Measurements from ENCODE around the gene ZNF213. TPM values are rescaled to one million over a fixed set of nuclear protein-coding genes. Genes with fewer than 3 reads are reported as not detected.
A peak's percentile ranks its signal among the peaks of the same experiment; 100 is the strongest.

Gene ZNF213
- total RNA-seq, 1 donor from 2014 or later, result 5.6 TPM

GRCh38 chr16:3148256-3149192 is 13.7 kb downstream of the ZNF213 start:
- Mint-ChIP-seq H3K4me1 (peaks cover 25% of the 10 kb centered on the region), H3K27me3 (no peaks in the 10 kb centered on the region), H3K9me3 (no peaks in the 10 kb centered on the region), H3K4me3 (peak overlapping the region; percentile 88), H3K36me3 (ENCODE audit: low read depth) (peaks cover 7% of the 10 kb centered on the region), H3K27ac (no peak overlapping the region)
- ATAC-seq (ENCODE audit: low read depth), result no peak
- intact Hi-C loops (cut with micrococcal nuclease), result no loop called here
- DNase-seq, result no peak
- POLR2A ChIA-PET, result interaction anchor here (0.9 to 3.1 kb wide), 4 partner anchors 10 to 14 kb away, joined by 4 to 59 read pairs (median 22); partner anchors contain the start of gene ZNF213
- TF ChIP-seq CTCF (IDR thresholded peaks at IDR 0.05), result no peak
- CTCF ChIA-PET, result interaction anchor here (1.0 to 2.0 kb wide), 5 partner anchors 17 to 19 kb away, joined by 3 to 5 read pairs (median 4); no protein-coding TSS in a partner anchor

- CTCF ChIA-PET, result interaction anchor here (0.6 to 2.0 kb wide), 3 partner anchors 17 to 171 kb away, joined by 3 to 5 read pairs (median 3); no protein-coding TSS in a partner anchor
- H3K27ac Mint-ChIP-seq, result no peak overlapping the region
Observed at GRCh38 chr16:3149193-3149530, 14.3 kb downstream of the ZNF213 start.

GRCh38 chr16:3149630-3150345 is 15.0 kb downstream of the ZNF213 start:
- Mint-ChIP-seq H3K27ac (peak overlapping the region; percentile 79), H3K4me1 (peaks cover 25% of the 10 kb centered on the region), H3K4me3 (peak overlapping the region; percentile 88), H3K36me3 (ENCODE audit: low read depth) (peaks cover 7% of the 10 kb centered on the region), H3K27me3 (no peaks in the 10 kb centered on the region), H3K9me3 (peaks cover 3% of the 10 kb centered on the region)
- peak; percentile 53 for DNase-seq
- no peak for TF ChIP-seq CTCF (IDR thresholded peaks at IDR 0.05)
- ATAC-seq (ENCODE audit: low read depth), result peak; percentile 9
- intact Hi-C loops (cut with micrococcal nuclease), result loop anchor here (1.0 to 10.0 kb wide), 9 partner anchors 9 to 1185 kb away; partner anchors contain the start of genes RNF151, RPS2 and SLX4
- ChIA-PET POLR2A (interaction anchor here (0.5 to 3.1 kb wide), 23 partner anchors 10 to 962 kb away, joined by 3 to 59 read pairs (median 5); partner anchors contain the start of genes ZNF174, ZNF213, ZNF263 and ZSCAN10), CTCF (interaction anchor here (0.5 to 2.0 kb wide), 10 partner anchors 16 to 1106 kb away, joined by 3 to 11 read pairs (median 4); no protein-coding TSS in a partner anchor)

More at GRCh38 chr16:3149193-3149530, 14.3 kb downstream of the ZNF213 start:
- ATAC-seq (ENCODE audit: low read depth) (no peak), DNase-seq (no peak)
- TF ChIP-seq CTCF (IDR thresholded peaks at IDR 0.05), result no peak
- Mint-ChIP-seq H3K4me1 (peaks cover 25% of the 10 kb centered on the region), H3K27me3 (no peaks in the 10 kb centered on the region), H3K9me3 (peaks cover under 1% of the 10 kb centered on the region), H3K36me3 (ENCODE audit: low read depth) (peaks cover 7% of the 10 kb centered on the region), H3K4me3 (peak overlapping the region; percentile 88)
- intact Hi-C loops (cut with micrococcal nuclease), result no loop called here
- POLR2A ChIA-PET, result interaction anchor here (1.0 to 3.1 kb wide), 4 partner anchors 9 to 20 kb away, joined by 3 to 59 read pairs (median 24); partner anchors contain the start of gene ZNF213

GRCh38 chr16:3150346-3151218 is 15.8 kb downstream of the ZNF213 start:
- Mint-ChIP-seq H3K4me1 (peaks cover 25% of the 10 kb centered on the region), H3K9me3 (peaks cover 3% of the 10 kb centered on the region), H3K27me3 (no peaks in the 10 kb centered on the region), H3K27ac (peak overlapping the region; percentile 91), H3K36me3 (ENCODE audit: low read depth) (peaks cover 7% of the 10 kb centered on the region), H3K4me3 (peak overlapping the region; percentile 88)
- intact Hi-C loops (cut with micrococcal nuclease), result loop anchor here (1.0 to 10.0 kb wide), 9 partner anchors 8 to 1186 kb away; partner anchors contain the start of genes RNF151, RPS2 and SLX4
- peak; percentile 95 for DNase-seq
- ChIA-PET POLR2A (interaction anchor here (0.5 to 3.1 kb wide), 24 partner anchors 9 to 1122 kb away, joined by 3 to 59 read pairs (median 5); partner anchors contain the start of genes ZNF174, ZNF213, ZNF263 and ZSCAN10), CTCF (interaction anchor here (0.9 to 2.0 kb wide), 7 partner anchors 16 to 92 kb away, joined by 3 to 11 read pairs (median 5); no protein-coding TSS in a partner anchor)
- TF ChIP-seq CTCF (IDR thresholded peaks at IDR 0.05), result no peak
- peak; percentile 87 for ATAC-seq (ENCODE audit: low read depth)

All from activated B cell treated with CpG ODN at 0.5 μM for 24 hours (primary cell).